Measurements from ENCODE around the gene TGFBR2.

The TGFBR2 gene

GRCh38 chr3:30606301-30607031 lies at the start of gene TGFBR2:
Gene TGFBR2, plus strand, starts transcription at chr3:30606601. Its CDS starts 283 bp downstream, at chr3:30606884.
- DNase-seq = peak; percentile 97

GRCh38 chr3:30557746-30558303 lies 48.6 kb upstream of the TGFBR2 start:
- in situ Hi-C loops (cut with MboI; ENCODE audit: low pct_unique_long_range_greater_than_20kb, low sequenced_read_pairs) = no loop called here

More at GRCh38 chr3:30606301-30607031, at the start of gene TGFBR2:
- in situ Hi-C loops (cut with MboI; ENCODE audit: low pct_unique_long_range_greater_than_20kb, low sequenced_read_pairs) = no loop called here

GRCh38 chr3:30563956-30564355 lies 42.4 kb upstream of the TGFBR2 start:
- in situ Hi-C loops (cut with MboI; ENCODE audit: low pct_unique_long_range_greater_than_20kb, low sequenced_read_pairs) = no loop called here
- no peak for DNase-seq

More at GRCh38 chr3:30557746-30558303, 48.6 kb upstream of the TGFBR2 start:
- no peak for DNase-seq

GRCh38 chr3:30567139-30567753 lies 39.2 kb upstream of the TGFBR2 start:
- in situ Hi-C loops (cut with MboI; ENCODE audit: low pct_unique_long_range_greater_than_20kb, low sequenced_read_pairs) = no loop called here

GRCh38 chr3:30576946-30577345 lies 29.5 kb upstream of the TGFBR2 start:
- in situ Hi-C loops (cut with MboI; ENCODE audit: low pct_unique_long_range_greater_than_20kb, low sequenced_read_pairs) = no loop called here
- DNase-seq = no peak

More at GRCh38 chr3:30567139-30567753, 39.2 kb upstream of the TGFBR2 start:
- DNase-seq = no peak

- in situ Hi-C loops (cut with MboI; ENCODE audit: low pct_unique_long_range_greater_than_20kb, low sequenced_read_pairs) = no loop called here
- DNase-seq = no peak
Measured at GRCh38 chr3:30577788-30578187, 28.6 kb upstream of the TGFBR2 start.

- DNase-seq = no peak
- in situ Hi-C loops (cut with MboI; ENCODE audit: low pct_unique_long_range_greater_than_20kb, low sequenced_read_pairs) = no loop called here
Measured at GRCh38 chr3:30578479-30578878, 27.9 kb upstream of the TGFBR2 start.

DNA sequence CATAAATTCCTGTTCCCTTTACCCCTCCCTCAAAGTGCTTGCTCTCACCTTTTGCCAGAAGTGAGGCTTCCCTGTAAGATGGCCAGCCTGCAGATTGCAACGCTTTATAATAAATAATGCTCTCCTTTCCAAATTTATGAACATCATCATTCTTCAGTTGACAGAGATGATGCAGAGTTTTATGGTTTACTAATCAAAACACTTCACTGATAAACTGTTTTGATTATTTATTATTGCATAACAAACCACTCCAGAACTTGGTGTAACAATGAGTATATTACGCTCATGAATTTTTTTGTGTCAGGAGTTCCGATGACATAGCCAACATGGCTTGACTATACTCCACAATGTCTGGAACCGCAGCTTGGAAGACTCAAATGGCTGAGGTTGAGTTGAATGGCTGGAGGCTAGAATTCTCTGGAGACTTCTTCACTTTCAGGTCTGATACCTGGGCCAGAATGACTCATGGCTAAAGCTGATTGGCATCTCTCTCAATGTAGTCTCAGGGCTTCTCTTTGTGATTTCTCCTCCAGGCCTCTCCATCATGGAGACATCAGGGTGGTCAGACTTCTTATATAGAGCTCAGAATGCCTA lies 27.3 kb upstream of the TGFBR2 start:
- in situ Hi-C loops (cut with MboI; ENCODE audit: low pct_unique_long_range_greater_than_20kb, low sequenced_read_pairs) = no loop called here
- DNase-seq = no peak

DNA sequence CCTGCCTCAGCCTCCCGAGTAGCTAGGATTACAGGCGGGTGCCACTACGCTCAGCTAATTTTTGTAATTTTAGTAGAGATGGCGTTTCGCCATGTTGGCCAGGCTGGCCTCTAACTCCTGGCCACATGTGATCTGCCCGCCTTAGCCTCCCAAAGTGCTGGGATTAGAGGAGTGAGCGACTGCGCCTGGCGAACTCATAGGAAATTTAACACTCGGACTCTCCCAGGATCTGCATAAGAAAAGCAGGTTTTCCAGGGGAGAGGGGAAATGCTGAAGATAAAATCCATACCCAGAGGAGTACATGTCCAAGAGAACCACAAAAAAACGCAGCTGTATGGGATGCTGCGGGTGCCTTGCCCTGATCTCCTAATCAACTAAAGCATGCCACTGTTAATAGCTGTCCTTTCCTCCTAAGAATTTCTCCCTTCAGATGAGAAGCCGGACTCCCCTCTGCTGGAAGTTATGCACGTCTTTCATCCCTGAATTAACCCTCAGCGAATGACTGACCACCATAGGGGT lies 25.3 kb upstream of the TGFBR2 start:
- in situ Hi-C loops (cut with MboI; ENCODE audit: low pct_unique_long_range_greater_than_20kb, low sequenced_read_pairs) = no loop called here
- no peak for DNase-seq

DNA sequence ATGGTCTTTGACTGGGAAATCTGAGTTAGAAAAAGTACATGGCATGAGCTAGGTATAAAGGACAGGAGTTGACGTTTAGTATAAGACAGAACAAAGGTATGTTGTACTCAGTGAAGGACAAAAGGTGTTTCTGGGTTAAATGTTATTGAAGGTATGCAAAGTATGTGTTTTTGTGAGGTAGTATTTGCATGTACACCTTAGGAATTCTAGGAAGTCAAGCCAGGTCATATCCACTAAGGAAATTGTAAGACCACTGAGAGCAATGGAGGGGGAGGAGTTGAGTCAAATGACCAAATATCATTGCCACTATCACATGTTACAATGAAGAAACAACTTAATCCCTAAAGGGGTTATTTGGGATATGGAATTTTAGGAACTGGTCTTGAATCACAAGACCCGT lies 24.4 kb upstream of the TGFBR2 start:
- in situ Hi-C loops (cut with MboI; ENCODE audit: low pct_unique_long_range_greater_than_20kb, low sequenced_read_pairs) = no loop called here

GRCh38 chr3:30583973-30584372 lies 22.4 kb upstream of the TGFBR2 start:
- in situ Hi-C loops (cut with MboI; ENCODE audit: low pct_unique_long_range_greater_than_20kb, low sequenced_read_pairs) = no loop called here

More for the DNA sequence above, 24.4 kb upstream of the TGFBR2 start:
- no peak for DNase-seq

DNA sequence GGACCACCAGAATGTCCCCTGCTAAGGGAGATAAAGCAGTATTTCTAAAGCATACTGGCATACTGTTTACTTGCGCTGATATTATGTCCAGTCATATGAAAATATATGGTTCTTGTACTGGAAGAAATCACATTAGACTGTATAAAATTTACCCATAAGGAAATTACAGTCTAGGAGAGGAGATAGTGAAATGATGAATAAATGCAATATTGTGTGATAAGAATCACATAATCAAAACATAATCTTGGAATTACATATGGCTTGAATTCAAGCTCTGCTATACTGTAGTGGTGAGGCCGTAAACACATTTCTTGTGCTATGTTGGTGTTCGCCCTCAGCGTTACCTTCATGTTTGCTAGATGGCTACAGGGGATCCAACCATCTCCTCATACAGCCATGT lies 20.7 kb upstream of the TGFBR2 start:
- in situ Hi-C loops (cut with MboI; ENCODE audit: low pct_unique_long_range_greater_than_20kb, low sequenced_read_pairs) = no loop called here
- DNase-seq = no peak

More at GRCh38 chr3:30583973-30584372, 22.4 kb upstream of the TGFBR2 start:
- DNase-seq = no peak

DNA sequence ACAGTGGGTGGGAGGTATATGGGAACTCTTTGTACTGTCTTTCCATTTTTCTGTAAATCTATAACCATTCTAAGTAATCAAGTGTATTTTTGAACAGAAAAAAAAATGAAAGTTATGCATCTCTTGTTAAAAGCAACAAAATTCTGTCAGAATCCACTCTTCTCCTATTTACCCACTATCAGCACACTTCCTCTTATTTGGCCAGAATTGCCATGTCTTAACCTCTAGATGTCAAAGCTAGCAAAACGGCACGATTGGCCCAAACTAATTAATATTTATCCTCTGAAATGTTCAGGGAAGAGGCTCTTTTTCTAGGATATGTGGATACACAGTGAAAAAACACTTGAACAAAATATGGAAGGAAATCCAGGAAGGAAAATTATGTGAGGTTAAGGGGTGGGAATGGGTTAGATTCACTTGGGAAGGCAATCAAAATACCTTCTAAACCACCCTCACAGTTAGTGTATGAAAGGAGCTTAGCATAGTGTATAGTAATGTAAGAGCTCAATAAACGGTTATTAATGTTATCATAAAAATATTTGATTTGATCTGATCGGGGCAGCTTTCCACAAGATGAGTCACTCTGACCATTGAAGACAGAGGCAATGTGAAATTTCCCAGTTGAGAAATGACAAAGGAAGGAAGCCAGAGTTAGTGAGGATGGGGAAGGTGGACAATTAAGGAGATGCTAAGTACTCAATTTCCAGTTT lies 20.1 kb upstream of the TGFBR2 start:
- in situ Hi-C loops (cut with MboI; ENCODE audit: low pct_unique_long_range_greater_than_20kb, low sequenced_read_pairs) = no loop called here
- no peak for DNase-seq

GRCh38 chr3:30586806-30587486 lies 19.5 kb upstream of the TGFBR2 start:
- no peak for DNase-seq
- in situ Hi-C loops (cut with MboI; ENCODE audit: low pct_unique_long_range_greater_than_20kb, low sequenced_read_pairs) = no loop called here

- no peak for DNase-seq
- in situ Hi-C loops (cut with MboI; ENCODE audit: low pct_unique_long_range_greater_than_20kb, low sequenced_read_pairs) = no loop called here
Measured at GRCh38 chr3:30587904-30588303, 18.5 kb upstream of the TGFBR2 start.

- in situ Hi-C loops (cut with MboI; ENCODE audit: low pct_unique_long_range_greater_than_20kb, low sequenced_read_pairs) = no loop called here
- DNase-seq = no peak
Measured at GRCh38 chr3:30596152-30596551, 10.2 kb upstream of the TGFBR2 start.

DNA sequence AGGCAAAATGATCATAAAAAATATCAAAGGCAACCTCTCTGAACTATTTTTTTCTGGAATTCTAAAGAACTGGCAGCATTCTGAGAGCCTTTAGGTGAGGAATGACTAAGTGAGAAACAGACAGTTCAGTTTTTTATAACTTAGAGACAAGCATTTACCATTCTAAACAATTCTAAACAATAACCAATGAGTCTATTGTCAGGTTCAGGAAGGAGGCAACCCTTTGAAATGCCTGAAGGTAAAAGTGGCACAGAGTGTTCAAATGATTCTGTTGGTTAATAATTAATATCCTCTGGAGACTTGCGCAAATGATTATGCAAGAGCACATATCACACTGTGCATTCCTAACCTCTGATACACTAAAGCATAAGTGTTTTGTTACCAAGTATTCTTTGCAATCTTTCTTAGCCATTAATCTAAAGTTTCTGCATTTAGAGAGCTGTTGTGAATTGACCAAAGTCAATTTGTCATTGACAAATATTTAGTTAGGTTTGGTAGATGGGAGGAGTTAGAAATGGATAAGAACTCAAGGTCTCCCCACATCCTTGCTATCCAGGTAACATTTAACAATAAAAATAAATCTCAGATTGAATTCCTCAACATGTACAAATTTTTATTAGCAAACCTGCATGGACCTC lies 9.2 kb upstream of the TGFBR2 start:
- in situ Hi-C loops (cut with MboI; ENCODE audit: low pct_unique_long_range_greater_than_20kb, low sequenced_read_pairs) = no loop called here
- DNase-seq = no peak

- DNase-seq = no peak
- in situ Hi-C loops (cut with MboI; ENCODE audit: low pct_unique_long_range_greater_than_20kb, low sequenced_read_pairs) = no loop called here
Measured at GRCh38 chr3:30597769-30598134, 8.6 kb upstream of the TGFBR2 start.

Measured in KBM-7 (cell line).